Stomach (tissue), 4 donors: ENCODE results near the gene GLUL.

Experiments
- CTCF ChIP-seq, 7 experiments: fragments of 450-650 bp in 4 of 7; fragments of 200-600 bp in 3 of 7; sonication (generic) in 3 of 7; IDR thresholded peaks; one replicate each; pipeline ENCODE4 v1.5.1; 2016 to 2019; ENCODE audit warnings: antibody characterized with exemption in 7 of 7, control low read depth in 2 of 7, mild to moderate bottlenecking in 1 of 7
- POLR2AphosphoS5 ChIP-seq, 3 donors: sonication (generic); formaldehyde crosslinking; IDR thresholded peaks; one replicate each; pipeline ENCODE4 v1.6.1; 2016; ENCODE audit warnings: antibody characterized with exemption in 3 of 3

GRCh38 chr1:182368903-182369302, 22.7 kb downstream of the GLUL start:
- TF ChIP-seq CTCF (IDR thresholded peaks at IDR 0.05) (no peak), POLR2AphosphoS5 (IDR thresholded peaks at IDR 0.05) (no peak)
